Cardiac muscle cell (in vitro differentiated cells and primary cell): Measurements from ENCODE around the gene DPY19L1. TPM values are rescaled to one million over a fixed set of nuclear protein-coding genes. Genes with fewer than 3 reads are reported as not detected.
"Not testable (repeated sequence)": the region's sequence is repeated elsewhere in the genome, so short reads cannot be mapped to it uniquely, and the experiment has no call there.

ENCODE experiments used
- DNase-seq, 2 donors: peaks; one replicate each; pipeline versions ENCODE4 v3.0.0 to v3.0.0-alpha.2; 2010 to 2017; ENCODE audit warnings: low read depth in 1 of 2, low spot score in 1 of 2
- H3K27ac ChIP-seq: fragments of 200-600 bp; sonication (generic); 2 replicates; pipeline ENCODE4 v1.5.1; 2016
- H3K27me3 ChIP-seq: fragments of 200-600 bp; sonication (generic); 2 replicates; pipeline ENCODE4 v1.6.0; 2016; ENCODE audit warnings: control low read depth
- H3K36me3 ChIP-seq: fragments of 200-600 bp; sonication (generic); 2 replicates; pipeline ENCODE4 v1.5.1; 2016; ENCODE audit warnings: control low read depth
- H3K4me1 ChIP-seq: fragments of 200-600 bp; sonication (generic); 2 replicates; pipeline ENCODE4 v1.8.1; 2017; ENCODE audit warnings: low read depth, mild to moderate bottlenecking, mixed run types
- H3K4me3 ChIP-seq: fragments of 200-600 bp; sonication (generic); 2 replicates; pipeline ENCODE4 v1.5.1; 2016; ENCODE audit warnings: mild to moderate bottlenecking
- H3K9me3 ChIP-seq: fragments of 200-600 bp; sonication (generic); 2 replicates; pipeline ENCODE4 v1.5.1; 2017; ENCODE audit warnings: low read depth, mild to moderate bottlenecking, control low read depth
- polyA plus RNA-seq: library from polyadenylated mRNA; unstranded; fragments of >200 nt; fragmentation: Nextera tagmentation; extraction: Ambion mirVana; gene quantifications from 2 replicates; pipeline ENCODE4 v1.2.1, GENCODE V29; 2016
- total RNA-seq: library from RNA; depleted of rRNA; stranded (reverse); fragments of >200 nt; gene quantifications from 2 replicates; pipeline ENCODE4 v1.2.3, GENCODE V29; 2016
- TF ChIP-seq, protein P1 (sequence below): IDR thresholded peaks from 2 replicates; pipeline ENCODE4 v1.5.1; 2012; ENCODE audit warnings: low read depth, mild to moderate bottlenecking, low read length

Gene DPY19L1
- total and polyA plus RNA-seq, 2 experiments from 2014 or later = 20.8 to 21.4 TPM

DNA sequence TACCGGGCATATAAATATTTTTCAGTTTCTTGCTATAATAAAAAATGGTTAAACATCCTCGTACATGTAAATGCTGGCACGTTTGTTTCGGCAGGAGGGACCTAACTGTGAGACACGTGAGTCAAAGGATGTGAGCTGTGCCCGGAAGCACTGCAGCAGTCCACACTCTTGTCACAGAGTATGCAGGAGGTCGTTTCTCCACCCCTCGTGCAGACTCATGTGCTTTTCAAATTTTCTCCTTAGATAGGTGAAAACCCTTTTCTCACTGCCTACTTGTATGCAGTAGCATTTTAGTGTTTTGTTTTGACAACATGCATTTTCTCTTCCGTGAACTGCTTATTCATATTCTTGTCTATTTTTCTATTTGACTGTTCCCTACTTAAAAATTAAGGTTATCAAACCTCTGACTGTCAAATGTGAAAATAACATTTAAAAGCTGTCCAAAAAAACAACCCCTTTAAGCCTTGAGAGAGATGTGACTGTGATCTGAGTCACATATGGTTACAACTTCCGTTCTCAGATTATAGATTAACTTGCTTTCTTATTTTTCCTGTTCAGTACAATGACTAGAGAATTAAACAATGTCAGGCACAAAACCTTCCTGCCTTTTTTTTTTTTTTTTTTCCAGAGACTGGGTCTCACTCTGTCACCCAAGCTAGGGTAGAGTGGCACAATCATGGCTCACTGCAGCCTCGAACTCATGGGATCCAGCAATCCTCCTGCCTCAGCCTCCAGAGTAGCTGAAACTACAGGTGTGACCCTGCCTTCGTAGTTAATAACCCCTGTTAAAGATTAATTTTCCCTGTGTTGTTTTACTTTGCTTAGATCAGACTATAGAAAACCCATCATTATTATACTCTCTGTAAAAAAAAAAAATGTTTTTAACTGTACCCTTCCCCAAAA is 45.1 kb downstream of the DPY19L1 start:
- no peak overlapping the region for H3K27ac ChIP-seq
- peak in 1 of 2 donors; percentile 79 for DNase-seq
- H3K4me1 ChIP-seq = no peaks in the 10 kb centered on the region
- TF ChIP-seq, protein P1, sequence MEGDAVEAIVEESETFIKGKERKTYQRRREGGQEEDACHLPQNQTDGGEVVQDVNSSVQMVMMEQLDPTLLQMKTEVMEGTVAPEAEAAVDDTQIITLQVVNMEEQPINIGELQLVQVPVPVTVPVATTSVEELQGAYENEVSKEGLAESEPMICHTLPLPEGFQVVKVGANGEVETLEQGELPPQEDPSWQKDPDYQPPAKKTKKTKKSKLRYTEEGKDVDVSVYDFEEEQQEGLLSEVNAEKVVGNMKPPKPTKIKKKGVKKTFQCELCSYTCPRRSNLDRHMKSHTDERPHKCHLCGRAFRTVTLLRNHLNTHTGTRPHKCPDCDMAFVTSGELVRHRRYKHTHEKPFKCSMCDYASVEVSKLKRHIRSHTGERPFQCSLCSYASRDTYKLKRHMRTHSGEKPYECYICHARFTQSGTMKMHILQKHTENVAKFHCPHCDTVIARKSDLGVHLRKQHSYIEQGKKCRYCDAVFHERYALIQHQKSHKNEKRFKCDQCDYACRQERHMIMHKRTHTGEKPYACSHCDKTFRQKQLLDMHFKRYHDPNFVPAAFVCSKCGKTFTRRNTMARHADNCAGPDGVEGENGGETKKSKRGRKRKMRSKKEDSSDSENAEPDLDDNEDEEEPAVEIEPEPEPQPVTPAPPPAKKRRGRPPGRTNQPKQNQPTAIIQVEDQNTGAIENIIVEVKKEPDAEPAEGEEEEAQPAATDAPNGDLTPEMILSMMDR = no peak
- H3K36me3 ChIP-seq = no peaks in the 10 kb centered on the region
- H3K9me3 ChIP-seq = no peaks in the 10 kb centered on the region
- no peaks in the 10 kb centered on the region for H3K27me3 ChIP-seq
- H3K4me3 ChIP-seq = no peak overlapping the region

DNA sequence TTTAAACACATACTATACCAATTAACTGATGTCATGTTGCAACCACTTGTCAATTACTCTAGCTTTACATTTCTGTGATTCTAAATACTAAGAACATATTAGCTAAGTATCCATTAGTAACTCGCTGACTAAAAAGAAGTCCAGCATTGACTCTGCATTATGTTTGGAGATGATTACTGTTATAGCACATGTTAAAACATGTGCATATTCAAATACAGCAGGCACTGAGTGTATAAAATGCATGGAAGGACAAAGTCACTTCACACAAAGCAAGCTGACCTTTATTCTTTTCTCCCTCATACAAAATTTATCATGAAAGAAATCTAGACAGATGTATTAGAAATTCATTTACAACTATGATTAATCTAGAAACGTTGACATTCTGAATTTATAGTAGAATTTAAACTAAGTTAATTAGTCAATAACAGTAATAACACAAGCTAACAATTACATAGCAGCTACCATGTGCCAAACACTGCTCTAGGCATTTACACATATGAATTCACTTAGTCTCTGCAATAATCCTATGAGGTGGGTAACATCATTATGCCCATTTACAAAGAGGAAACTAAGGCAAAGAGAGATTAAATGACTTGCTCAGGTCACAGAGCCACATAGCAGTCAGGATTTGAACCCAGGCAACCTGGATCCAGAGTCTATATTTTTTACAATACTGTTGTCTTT is 48.7 kb downstream of the DPY19L1 start:
- not testable (repeated sequence) for H3K27ac ChIP-seq, H3K36me3 ChIP-seq, H3K4me3 ChIP-seq, H3K4me1 ChIP-seq, H3K9me3 ChIP-seq, H3K27me3 ChIP-seq, DNase-seq

GRCh38 chr7:34985155-34985554 is 52.1 kb downstream of the DPY19L1 start:
- not testable (repeated sequence) for DNase-seq, H3K4me1 ChIP-seq, H3K9me3 ChIP-seq, H3K27ac ChIP-seq, H3K27me3 ChIP-seq, H3K4me3 ChIP-seq, H3K36me3 ChIP-seq

GRCh38 chr7:34984140-34984539 is 53.1 kb downstream of the DPY19L1 start:
- H3K27ac ChIP-seq, H3K9me3 ChIP-seq, DNase-seq, H3K4me3 ChIP-seq, H3K36me3 ChIP-seq, H3K27me3 ChIP-seq, H3K4me1 ChIP-seq: not testable (repeated sequence)

- Histone ChIP-seq H3K27ac (no peak overlapping the region), H3K27me3 (no peaks in the 10 kb centered on the region), H3K4me1 (no peaks in the 10 kb centered on the region), H3K4me3 (no peak overlapping the region), H3K9me3 (no peaks in the 10 kb centered on the region), H3K36me3 (no peaks in the 10 kb centered on the region)
- TF ChIP-seq, protein P1 = no peak
- no peak for DNase-seq
These were observed 54.8 kb downstream of the DPY19L1 start for GRCh38 chr7:34982371-34983019.

GRCh38 chr7:34979124-34979523 is 58.2 kb downstream of the DPY19L1 start:
- not testable (repeated sequence) for DNase-seq, H3K4me1 ChIP-seq, H3K27ac ChIP-seq, H3K27me3 ChIP-seq, H3K36me3 ChIP-seq, H3K9me3 ChIP-seq, H3K4me3 ChIP-seq

GRCh38 chr7:34973400-34973760 is 63.9 kb downstream of the DPY19L1 start:
- H3K4me1 ChIP-seq = no peaks in the 10 kb centered on the region
- no peak for DNase-seq
- H3K36me3 ChIP-seq = no peaks in the 10 kb centered on the region
- no peak overlapping the region for H3K27ac ChIP-seq
- H3K4me3 ChIP-seq = no peak overlapping the region
- TF ChIP-seq, protein P1 = no peak
- H3K27me3 ChIP-seq = no peaks in the 10 kb centered on the region
- H3K9me3 ChIP-seq = no peaks in the 10 kb centered on the region

- H3K9me3 ChIP-seq, DNase-seq, H3K27me3 ChIP-seq, H3K27ac ChIP-seq, H3K4me3 ChIP-seq, H3K4me1 ChIP-seq, H3K36me3 ChIP-seq: not testable (repeated sequence)
These were observed 64.4 kb downstream of the DPY19L1 start for GRCh38 chr7:34972739-34973399.

DNA sequence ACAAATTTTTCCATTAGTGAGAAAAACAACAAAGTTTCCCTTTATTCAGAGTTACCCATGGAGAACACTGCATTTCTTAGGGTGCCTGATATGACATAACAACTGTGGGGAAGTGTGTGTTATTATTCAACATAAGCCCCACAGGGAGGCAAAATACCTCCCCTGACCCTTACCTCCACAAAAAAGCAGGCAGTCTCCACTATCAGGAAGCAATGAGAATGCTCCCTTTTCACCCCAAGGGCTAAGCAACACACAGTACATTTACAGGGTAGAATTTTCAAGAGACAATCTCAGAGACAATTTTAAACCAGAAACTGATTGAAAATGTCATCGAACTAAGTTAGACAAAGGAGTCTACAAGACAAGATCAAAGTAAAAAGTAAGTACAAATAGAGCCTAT is 69.5 kb downstream of the DPY19L1 start:
- H3K27ac ChIP-seq, H3K36me3 ChIP-seq, H3K4me1 ChIP-seq, H3K9me3 ChIP-seq, DNase-seq, H3K27me3 ChIP-seq, H3K4me3 ChIP-seq: not testable (repeated sequence)

DNA sequence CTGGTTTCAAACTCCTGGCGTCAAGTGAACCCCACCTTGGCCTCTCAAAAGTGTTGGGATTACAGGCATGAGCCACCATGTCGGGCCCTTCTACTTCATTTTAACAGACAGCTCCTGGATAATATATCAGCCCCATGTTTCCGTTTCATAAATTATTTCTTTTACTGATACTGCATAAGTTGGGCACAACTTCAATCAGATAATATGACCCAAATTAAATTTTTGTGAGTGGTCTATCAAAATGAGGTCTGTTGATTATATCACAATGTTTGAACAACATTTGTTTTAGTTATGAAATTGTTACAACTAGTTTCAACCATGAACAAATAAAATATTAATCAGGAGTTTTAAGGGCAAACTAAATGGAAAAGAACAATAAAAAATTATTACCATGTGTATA is 70.8 kb downstream of the DPY19L1 start:
- not testable (repeated sequence) for H3K4me1 ChIP-seq, H3K9me3 ChIP-seq, H3K27me3 ChIP-seq, H3K27ac ChIP-seq, H3K4me3 ChIP-seq, H3K36me3 ChIP-seq, DNase-seq
